ENCODE measurements around the gene CKMT2. TPM values are rescaled to one million over a fixed set of nuclear protein-coding genes. Genes with fewer than 3 reads are reported as not detected.

Gene CKMT2
- total RNA-seq, 1 donor from 2014 or later = 1,824 TPM

DNA sequence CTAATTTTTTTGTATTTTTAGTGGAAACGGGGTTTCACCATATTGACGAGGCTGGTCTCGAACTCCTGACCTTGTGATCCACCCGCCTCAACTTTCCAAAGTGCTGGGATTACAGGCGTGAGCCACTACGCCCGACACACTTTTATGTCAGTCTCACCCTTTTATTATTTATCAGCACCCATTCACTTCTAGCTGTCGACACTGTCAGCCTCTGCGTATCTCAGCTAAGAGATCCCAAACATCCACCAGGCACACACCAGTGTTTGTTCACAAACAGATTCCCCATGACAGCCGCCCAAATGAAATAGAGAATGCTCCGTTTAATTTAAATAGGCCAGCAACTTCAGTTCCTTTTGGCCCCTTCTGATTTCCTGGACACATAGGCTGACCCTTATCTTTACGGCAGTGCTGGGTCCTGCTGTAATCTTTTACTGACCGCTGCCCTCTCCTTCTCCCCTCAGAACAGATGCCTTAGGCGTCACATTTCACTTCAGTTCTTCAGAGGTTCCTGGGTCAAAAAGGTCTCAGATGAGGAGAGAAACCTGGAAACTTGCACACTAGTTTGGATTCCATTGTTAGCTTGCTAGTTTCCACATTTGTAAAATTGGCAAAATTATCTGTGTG is 43.1 kb upstream of the CKMT2 start:
- H3K9me3 ChIP-seq (replicated peaks) = no peaks in the 10 kb centered on the region
- intact Hi-C loops (cut with micrococcal nuclease) = loop anchor here (10.0 kb wide), 1 partner anchor 505 kb away; no protein-coding TSS in a partner anchor
- no peak for TF ChIP-seq CTCF (IDR thresholded peaks at IDR 0.05; ENCODE audit: borderline replicate concordance)
- H3K4me1 ChIP-seq = peaks cover 16% of the 10 kb centered on the region
- H3K36me3 ChIP-seq = no peaks in the 10 kb centered on the region
- DNase-seq = no peak
- H3K4me3 ChIP-seq = no peak overlapping the region
- H3K27me3 ChIP-seq (ENCODE audit: low read depth) = no peaks in the 10 kb centered on the region
- H3K27ac ChIP-seq (replicated peaks) = no peak overlapping the region

GRCh38 chr5:81191726-81192372 is 41.3 kb upstream of the CKMT2 start:
- no peak for TF ChIP-seq CTCF (IDR thresholded peaks at IDR 0.05; ENCODE audit: borderline replicate concordance)
- no peak for DNase-seq
- no peak overlapping the region for H3K4me3 ChIP-seq
- no peaks in the 10 kb centered on the region for H3K27me3 ChIP-seq (ENCODE audit: low read depth)
- intact Hi-C loops (cut with micrococcal nuclease) = loop anchor here (10.0 kb wide), 1 partner anchor 507 kb away; no protein-coding TSS in a partner anchor
- H3K36me3 ChIP-seq = no peaks in the 10 kb centered on the region
- peaks cover 26% of the 10 kb centered on the region for H3K4me1 ChIP-seq
- no peak overlapping the region for H3K27ac ChIP-seq (replicated peaks)
- no peaks in the 10 kb centered on the region for H3K9me3 ChIP-seq (replicated peaks)

GRCh38 chr5:81192373-81192750 is 40.8 kb upstream of the CKMT2 start:
- Histone ChIP-seq H3K4me1 (peaks cover 26% of the 10 kb centered on the region), H3K27me3 (ENCODE audit: low read depth) (no peaks in the 10 kb centered on the region), H3K9me3 (replicated peaks) (no peaks in the 10 kb centered on the region), H3K27ac (replicated peaks) (no peak overlapping the region), H3K4me3 (no peak overlapping the region), H3K36me3 (no peaks in the 10 kb centered on the region)
- DNase-seq = no peak
- intact Hi-C loops (cut with micrococcal nuclease) = loop anchor here (10.0 kb wide), 1 partner anchor 508 kb away; no protein-coding TSS in a partner anchor
- TF ChIP-seq CTCF (IDR thresholded peaks at IDR 0.05; ENCODE audit: borderline replicate concordance) = no peak

GRCh38 chr5:81194633-81195334 is 38.3 kb upstream of the CKMT2 start:
- peak; percentile 97 for TF ChIP-seq CTCF (IDR thresholded peaks at IDR 0.05; ENCODE audit: borderline replicate concordance)
- intact Hi-C loops (cut with micrococcal nuclease) = loop anchor here (10.0 kb wide), 1 partner anchor 510 kb away; no protein-coding TSS in a partner anchor
- H3K27me3 ChIP-seq (ENCODE audit: low read depth) = no peaks in the 10 kb centered on the region
- peaks cover 17% of the 10 kb centered on the region for H3K4me1 ChIP-seq
- H3K27ac ChIP-seq (replicated peaks) = no peak overlapping the region
- no peaks in the 10 kb centered on the region for H3K36me3 ChIP-seq
- H3K9me3 ChIP-seq (replicated peaks) = no peaks in the 10 kb centered on the region
- peak; percentile 83 for DNase-seq
- peak overlapping the region; percentile 15 for H3K4me3 ChIP-seq

DNA sequence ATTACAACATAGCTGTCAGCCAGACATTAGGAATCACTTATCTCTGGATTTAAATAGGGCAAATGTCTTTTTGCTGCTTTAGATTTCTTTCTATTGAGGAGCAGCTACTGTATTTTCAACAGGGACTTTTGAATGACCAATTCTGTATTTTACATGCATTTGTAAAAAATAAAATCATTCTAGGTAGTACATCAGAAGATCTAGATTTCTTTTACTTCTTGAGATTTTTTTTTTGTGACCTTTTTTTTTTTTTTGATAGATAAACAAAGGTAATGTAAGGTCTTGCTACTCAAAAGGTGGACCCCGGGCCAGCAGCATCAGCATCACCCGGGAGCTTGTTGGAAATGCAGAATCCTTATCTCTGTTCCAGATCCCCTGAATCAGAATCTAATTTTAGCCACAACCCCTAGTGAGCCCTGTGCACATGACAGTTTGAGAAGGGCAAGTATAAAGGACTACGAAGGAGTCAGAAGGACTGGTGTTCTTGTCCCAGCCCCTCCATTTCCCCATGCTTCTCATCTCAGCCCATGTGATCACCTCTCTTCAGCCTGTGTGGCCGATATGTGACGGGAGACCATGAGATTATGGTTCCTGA is 37.7 kb upstream of the CKMT2 start:
- no peak for DNase-seq
- TF ChIP-seq CTCF (IDR thresholded peaks at IDR 0.05; ENCODE audit: borderline replicate concordance) = peak; percentile 15
- no peaks in the 10 kb centered on the region for H3K9me3 ChIP-seq (replicated peaks)
- intact Hi-C loops (cut with micrococcal nuclease) = loop anchor here (10.0 kb wide), 1 partner anchor 511 kb away; no protein-coding TSS in a partner anchor
- H3K27me3 ChIP-seq (ENCODE audit: low read depth) = no peaks in the 10 kb centered on the region
- no peak overlapping the region for H3K27ac ChIP-seq (replicated peaks)
- H3K36me3 ChIP-seq = no peaks in the 10 kb centered on the region
- peak overlapping the region; percentile 15 for H3K4me3 ChIP-seq
- peaks cover 17% of the 10 kb centered on the region for H3K4me1 ChIP-seq

Data from left ventricle myocardium inferior (tissue), 1 donor.